Vagina (tissue), 2 donors: ENCODE data around the gene APP.

Experiments
- CTCF ChIP-seq, 3 experiments: fragments of 450-650 bp in 2 of 3; fragments of 200-600 bp in 1 of 3; sonication (generic) in 1 of 3; IDR thresholded peaks; one replicate each; pipeline ENCODE4 v1.5.1; 2017 to 2019; ENCODE audit warnings: antibody characterized with exemption in 3 of 3, mild to moderate bottlenecking in 2 of 3, moderate library complexity in 2 of 3
- POLR2A ChIP-seq, 2 donors: fragments of 450-650 bp; IDR thresholded peaks; one replicate each; pipeline ENCODE4 v1.6.1; 2017; ENCODE audit warnings: antibody characterized with exemption in 2 of 2, mild to moderate bottlenecking in 2 of 2, moderate library complexity in 2 of 2
- POLR2AphosphoS5 ChIP-seq, 2 donors: sonication (generic); formaldehyde crosslinking; IDR thresholded peaks; one replicate each; pipeline ENCODE4 v1.9.0; 2017; ENCODE audit warnings: antibody characterized with exemption in 2 of 2, mild to moderate bottlenecking in 2 of 2, low read depth in 1 of 2; ENCODE audit not compliant: insufficient read depth in 1 of 2

- no peak for TF ChIP-seq POLR2A (IDR thresholded peaks at IDR 0.05)
- no peak for TF ChIP-seq CTCF (IDR thresholded peaks at IDR 0.05)
- no peak for TF ChIP-seq POLR2AphosphoS5 (IDR thresholded peaks at IDR 0.05; ENCODE audit: insufficient read depth in 1 of 2, low read depth in 1 of 2)
Measured at GRCh38 chr21:26020081-26020480, 150.5 kb downstream of the APP start.
